Measurements from ENCODE around the gene MYOD1. TPM values are rescaled to one million over a fixed set of nuclear protein-coding genes. Genes with fewer than 3 reads are reported as not detected.

Gene MYOD1
- total RNA-seq, 2 donors from 2014 or later: 0.28 TPM; not detected in 1

DNA sequence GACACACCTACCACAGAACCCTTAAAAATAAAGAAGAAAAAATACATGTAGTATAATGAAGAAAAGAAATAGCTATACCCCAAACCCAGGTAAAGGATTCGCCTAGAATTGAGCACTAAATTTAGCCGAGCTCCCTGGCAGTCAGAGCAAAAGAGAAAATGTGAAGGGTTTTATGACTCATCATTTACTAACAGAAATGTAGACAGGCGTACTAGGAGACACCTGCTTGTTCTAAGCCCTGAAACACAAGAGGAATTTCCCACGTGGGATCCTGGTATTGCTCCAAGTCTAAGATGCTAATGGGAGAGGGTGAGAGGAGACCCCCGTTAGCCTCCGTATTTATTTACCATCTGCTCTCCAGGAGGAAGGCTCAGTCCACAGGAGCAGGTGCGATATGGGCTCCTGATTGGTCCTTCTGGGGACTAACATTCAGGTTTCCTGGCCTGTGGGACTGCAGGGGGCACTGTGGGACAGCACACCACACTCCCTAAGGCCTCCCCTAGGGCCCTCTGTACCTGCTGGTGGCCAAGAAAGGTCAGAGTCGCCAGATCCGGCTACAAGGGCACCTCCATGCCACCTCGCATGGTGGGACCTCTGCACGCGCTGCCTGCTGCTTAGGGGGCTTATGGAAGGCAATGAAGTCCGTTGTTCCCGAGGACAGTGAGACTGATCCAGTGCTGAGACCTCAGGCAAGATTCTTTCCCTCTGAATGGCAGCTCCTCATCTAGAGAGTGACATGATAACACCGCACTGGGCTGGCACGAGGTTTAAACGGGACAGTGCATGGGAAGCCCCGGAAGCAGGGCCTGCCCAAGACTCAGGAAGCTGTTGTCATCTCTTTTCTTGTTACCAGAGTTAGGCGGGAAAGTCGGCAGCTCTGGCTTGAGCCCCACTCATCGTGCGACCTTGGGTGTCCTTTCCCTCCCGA is 41.0 kb downstream of the MYOD1 start:
- H3K36me3 ChIP-seq: no peaks in the 10 kb centered on the region
- intact Hi-C loops (cut with DNase I): loop anchor here (10.0 kb wide), 1 partner anchor 214 kb away; no protein-coding TSS in a partner anchor
- DNase-seq (ENCODE audit: low spot score): peak; percentile 17
- no peaks in the 10 kb centered on the region for H3K4me1 ChIP-seq (replicated peaks)
- no peak overlapping the region for H3K4me3 ChIP-seq
- no peaks in the 10 kb centered on the region for H3K9me3 ChIP-seq
- no peak overlapping the region for H3K27ac ChIP-seq
- no peaks in the 10 kb centered on the region for H3K27me3 ChIP-seq (replicated peaks; ENCODE audit: insufficient read depth)
- 68% methylated on average over 23 of the region's 23 CpGs for WGBS
- TF ChIP-seq POLR2AphosphoS5 (IDR thresholded peaks at IDR 0.05): no peak
- TF ChIP-seq, protein P1, sequence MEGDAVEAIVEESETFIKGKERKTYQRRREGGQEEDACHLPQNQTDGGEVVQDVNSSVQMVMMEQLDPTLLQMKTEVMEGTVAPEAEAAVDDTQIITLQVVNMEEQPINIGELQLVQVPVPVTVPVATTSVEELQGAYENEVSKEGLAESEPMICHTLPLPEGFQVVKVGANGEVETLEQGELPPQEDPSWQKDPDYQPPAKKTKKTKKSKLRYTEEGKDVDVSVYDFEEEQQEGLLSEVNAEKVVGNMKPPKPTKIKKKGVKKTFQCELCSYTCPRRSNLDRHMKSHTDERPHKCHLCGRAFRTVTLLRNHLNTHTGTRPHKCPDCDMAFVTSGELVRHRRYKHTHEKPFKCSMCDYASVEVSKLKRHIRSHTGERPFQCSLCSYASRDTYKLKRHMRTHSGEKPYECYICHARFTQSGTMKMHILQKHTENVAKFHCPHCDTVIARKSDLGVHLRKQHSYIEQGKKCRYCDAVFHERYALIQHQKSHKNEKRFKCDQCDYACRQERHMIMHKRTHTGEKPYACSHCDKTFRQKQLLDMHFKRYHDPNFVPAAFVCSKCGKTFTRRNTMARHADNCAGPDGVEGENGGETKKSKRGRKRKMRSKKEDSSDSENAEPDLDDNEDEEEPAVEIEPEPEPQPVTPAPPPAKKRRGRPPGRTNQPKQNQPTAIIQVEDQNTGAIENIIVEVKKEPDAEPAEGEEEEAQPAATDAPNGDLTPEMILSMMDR (IDR thresholded peaks at IDR 0.05): peak in 3 of 4 experiments; percentile 43 to 65 (median 58)

DNA sequence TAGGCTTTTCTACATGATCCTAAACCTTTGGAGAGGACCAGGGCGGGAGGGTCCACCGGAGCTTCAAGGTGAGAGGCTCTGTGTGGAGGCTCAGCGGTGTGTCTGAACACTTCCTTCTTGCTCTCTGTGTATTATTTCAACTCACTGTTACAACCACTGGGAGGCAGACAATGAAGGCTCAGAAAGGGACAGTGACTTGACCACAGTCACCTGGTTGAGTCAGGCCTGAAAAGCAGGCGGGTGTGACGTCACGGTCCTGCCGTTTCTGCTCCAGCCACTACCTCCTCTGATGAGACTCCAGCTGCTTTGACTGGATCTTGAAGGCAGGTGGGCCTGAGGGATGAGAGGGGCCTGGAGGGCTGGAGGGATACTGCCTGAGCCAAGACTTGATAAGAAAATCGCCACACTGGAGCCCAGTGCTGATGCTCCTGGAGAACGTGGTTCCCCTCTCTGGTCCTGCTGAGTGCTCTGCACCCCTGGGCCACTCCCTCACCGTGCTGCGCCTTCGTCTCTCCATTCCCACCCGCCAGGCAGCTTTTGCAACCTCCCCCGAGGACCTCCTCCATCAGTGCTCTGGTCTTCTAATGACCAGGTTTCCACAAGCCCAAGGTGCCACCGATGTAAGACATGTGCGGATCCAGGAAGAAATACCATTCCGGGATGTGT is 43.1 kb downstream of the MYOD1 start:
- intact Hi-C loops (cut with DNase I): loop anchor here (10.0 kb wide), 1 partner anchor 212 kb away; no protein-coding TSS in a partner anchor

DNA sequence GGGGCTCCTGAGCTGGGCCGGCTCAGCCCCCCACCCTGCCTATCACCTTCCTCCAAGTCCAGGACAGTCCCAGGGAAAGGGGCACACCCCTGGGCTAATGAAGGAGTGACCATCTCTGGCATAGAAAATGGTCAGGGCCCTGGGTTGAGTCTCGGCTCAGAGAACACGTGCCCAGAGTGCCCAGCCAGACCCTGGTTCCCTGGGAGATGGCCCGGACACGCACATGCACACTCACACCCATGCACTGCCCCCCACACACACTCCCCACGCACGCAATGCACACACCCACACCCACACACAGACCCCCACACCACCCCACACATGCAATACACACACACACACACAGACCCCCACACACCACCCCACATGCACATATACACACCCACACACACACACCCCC is 43.9 kb downstream of the MYOD1 start:
- Histone ChIP-seq H3K4me3 (no peak overlapping the region), H3K9me3 (no peaks in the 10 kb centered on the region), H3K27ac (no peak overlapping the region), H3K4me1 (replicated peaks) (no peaks in the 10 kb centered on the region), H3K36me3 (no peaks in the 10 kb centered on the region), H3K27me3 (replicated peaks; ENCODE audit: insufficient read depth) (no peaks in the 10 kb centered on the region)
- intact Hi-C loops (cut with DNase I): loop anchor here (10.0 kb wide), 1 partner anchor 212 kb away; no protein-coding TSS in a partner anchor
- no peak for DNase-seq (ENCODE audit: low spot score)
- 91% methylated on average over 7 of the region's 7 CpGs for WGBS
- TF ChIP-seq POLR2A (IDR thresholded peaks at IDR 0.05): no peak
- TF ChIP-seq, protein P1 (IDR thresholded peaks at IDR 0.05): no peak
- TF ChIP-seq POLR2AphosphoS5 (IDR thresholded peaks at IDR 0.05): no peak

More for the DNA sequence above, 43.1 kb downstream of the MYOD1 start:
- Histone ChIP-seq H3K4me1 (replicated peaks) (no peaks in the 10 kb centered on the region), H3K9me3 (no peaks in the 10 kb centered on the region), H3K27me3 (replicated peaks; ENCODE audit: insufficient read depth) (no peaks in the 10 kb centered on the region), H3K27ac (no peak overlapping the region), H3K4me3 (no peak overlapping the region), H3K36me3 (no peaks in the 10 kb centered on the region)
- TF ChIP-seq, protein P1 (IDR thresholded peaks at IDR 0.05): no peak
- no peak for TF ChIP-seq POLR2AphosphoS5 (IDR thresholded peaks at IDR 0.05)
- 87% methylated on average over 17 of the region's 17 CpGs for WGBS
- DNase-seq (ENCODE audit: low spot score): no peak

DNA sequence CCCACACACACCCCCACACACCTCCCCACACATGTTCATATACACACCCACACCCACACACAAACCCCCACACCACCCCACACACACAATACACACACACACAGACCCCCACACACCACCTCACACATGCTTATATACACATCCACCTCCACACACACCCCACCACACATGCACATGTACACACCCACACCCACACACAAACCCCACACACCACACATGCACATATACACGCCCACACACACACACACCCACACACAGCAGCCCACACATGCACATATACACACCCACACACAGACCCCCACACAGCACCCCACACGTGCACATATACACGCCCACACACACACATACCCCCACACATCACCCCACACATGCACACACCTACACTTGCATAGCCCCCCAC is 44.3 kb downstream of the MYOD1 start:
- Histone ChIP-seq H3K4me1 (replicated peaks) (no peaks in the 10 kb centered on the region), H3K9me3 (no peaks in the 10 kb centered on the region), H3K36me3 (no peaks in the 10 kb centered on the region), H3K27ac (no peak overlapping the region), H3K4me3 (no peak overlapping the region), H3K27me3 (replicated peaks; ENCODE audit: insufficient read depth) (no peaks in the 10 kb centered on the region)
- WGBS: 58% methylated on average over 3 of the region's 3 CpGs
- TF ChIP-seq POLR2AphosphoS5 (IDR thresholded peaks at IDR 0.05) (no peak), POLR2A (IDR thresholded peaks at IDR 0.05) (no peak)
- TF ChIP-seq, protein P1 (IDR thresholded peaks at IDR 0.05): no peak
- intact Hi-C loops (cut with DNase I): loop anchor here (10.0 kb wide), 1 partner anchor 211 kb away; no protein-coding TSS in a partner anchor
- no peak for DNase-seq (ENCODE audit: low spot score)
